ENCODE data around the gene RNASE4. TPM values are rescaled to one million over a fixed set of nuclear protein-coding genes. Genes with fewer than 3 reads are reported as not detected.

Gene RNASE4
- polyA plus RNA-seq (2012; ENCODE audit: insufficient read length, low read depth) = 0.33 TPM

DNA sequence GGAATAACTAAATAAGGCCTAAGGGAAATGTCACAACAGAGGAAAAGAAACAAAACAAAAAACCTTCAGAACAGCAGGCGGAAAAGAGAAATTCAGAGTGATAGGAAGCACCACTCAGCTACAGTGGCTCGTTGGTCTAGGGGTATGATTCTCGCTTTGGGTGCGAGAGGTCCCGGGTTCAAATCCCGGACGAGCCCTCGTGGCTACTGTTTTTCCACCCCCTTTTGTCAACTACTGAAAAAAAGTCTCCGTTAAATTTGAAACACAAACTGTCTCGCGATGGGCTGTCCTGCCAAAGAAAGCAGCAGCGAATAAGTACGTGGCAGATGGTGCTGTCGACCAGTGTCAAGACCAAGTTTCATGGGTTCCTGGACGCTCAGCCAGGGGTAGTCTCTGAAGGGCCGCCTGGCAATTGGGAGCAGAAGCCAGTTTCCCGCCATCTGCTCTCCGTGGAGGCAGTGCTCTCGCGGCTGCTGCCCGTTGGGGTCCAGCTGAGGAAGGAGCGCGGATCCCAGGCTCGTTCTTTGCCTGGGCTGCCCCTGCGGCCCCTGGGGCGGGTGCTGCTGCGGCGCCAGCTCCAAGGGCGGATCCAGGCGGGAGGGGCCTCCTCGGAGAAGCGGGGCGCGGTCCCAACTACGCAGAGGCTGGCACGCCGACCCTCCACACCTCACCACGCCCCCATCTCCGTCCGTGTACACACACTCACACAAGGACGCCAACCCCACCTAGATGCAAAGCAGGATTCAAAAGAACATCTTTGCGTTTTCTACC, at the start of gene RNASE4:
RNASE4 (plus strand) TSS at position 670 of the 771 bp plus-strand sequence. CDS start 14,812 bp downstream, outside the sequence.
- TF ChIP-seq TAF1 (IDR thresholded peaks at IDR 0.05; ENCODE audit: borderline replicate concordance, insufficient read depth, low read length) (no peak), POLR2AphosphoS5 (IDR thresholded peaks at IDR 0.05; ENCODE audit: low read depth, low read length) (no peak), REST (IDR thresholded peaks at IDR 0.05; ENCODE audit: insufficient read depth in 1 of 2, low read depth in 2 of 2, low read length in 2 of 2) (no peak), FOXP2 (optimal IDR thresholded peaks at IDR 0.05; ENCODE audit: borderline replicate concordance, extremely low read depth, extremely low read length, insufficient read depth) (no peak), SIN3A (IDR thresholded peaks at IDR 0.05; ENCODE audit: borderline replicate concordance, insufficient read depth, low read length) (no peak)

DNA sequence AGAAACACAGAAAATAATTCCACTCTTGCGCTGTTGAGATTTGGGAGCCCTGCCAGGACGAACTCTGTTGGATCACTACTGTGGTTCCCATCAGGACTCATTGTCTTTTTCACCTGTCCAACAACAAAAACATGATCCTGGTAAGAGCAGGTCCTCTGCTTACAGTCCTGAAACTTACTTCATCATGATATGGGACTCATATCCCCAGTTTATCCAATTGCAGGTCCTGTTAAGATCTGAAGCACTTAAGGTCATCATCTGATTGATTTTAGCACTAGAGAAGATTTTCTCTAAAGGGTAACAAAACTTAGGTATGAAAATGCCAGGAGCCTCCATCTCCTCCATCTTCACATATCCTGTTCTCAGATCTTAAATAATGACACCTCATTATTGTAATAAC, 42.8 kb upstream of the RNASE4 start, which contains the start of gene OR6S1:
OR6S1 (minus strand) TSS at position 101 of the 400 bp plus-strand sequence; CDS start at position 101, 0 bp downstream.
- no peak for TF ChIP-seq POLR2AphosphoS5 (IDR thresholded peaks at IDR 0.05; ENCODE audit: low read depth, low read length)
- TF ChIP-seq TAF1 (IDR thresholded peaks at IDR 0.05; ENCODE audit: borderline replicate concordance, insufficient read depth, low read length) = no peak
- no peak for TF ChIP-seq SIN3A (IDR thresholded peaks at IDR 0.05; ENCODE audit: borderline replicate concordance, insufficient read depth, low read length)
- TF ChIP-seq FOXP2 (optimal IDR thresholded peaks at IDR 0.05; ENCODE audit: borderline replicate concordance, extremely low read depth, extremely low read length, insufficient read depth) = no peak
- TF ChIP-seq REST (IDR thresholded peaks at IDR 0.05; ENCODE audit: insufficient read depth in 1 of 2, low read depth in 2 of 2, low read length in 2 of 2) = no peak

GRCh38 chr14:20642182-20642581, 42.2 kb upstream of the RNASE4 start:
- TF ChIP-seq FOXP2 (optimal IDR thresholded peaks at IDR 0.05; ENCODE audit: borderline replicate concordance, extremely low read depth, extremely low read length, insufficient read depth) (no peak), REST (IDR thresholded peaks at IDR 0.05; ENCODE audit: insufficient read depth in 1 of 2, low read depth in 2 of 2, low read length in 2 of 2) (no peak), TAF1 (IDR thresholded peaks at IDR 0.05; ENCODE audit: borderline replicate concordance, insufficient read depth, low read length) (no peak), POLR2AphosphoS5 (IDR thresholded peaks at IDR 0.05; ENCODE audit: low read depth, low read length) (no peak), SIN3A (IDR thresholded peaks at IDR 0.05; ENCODE audit: borderline replicate concordance, insufficient read depth, low read length) (no peak)

DNA sequence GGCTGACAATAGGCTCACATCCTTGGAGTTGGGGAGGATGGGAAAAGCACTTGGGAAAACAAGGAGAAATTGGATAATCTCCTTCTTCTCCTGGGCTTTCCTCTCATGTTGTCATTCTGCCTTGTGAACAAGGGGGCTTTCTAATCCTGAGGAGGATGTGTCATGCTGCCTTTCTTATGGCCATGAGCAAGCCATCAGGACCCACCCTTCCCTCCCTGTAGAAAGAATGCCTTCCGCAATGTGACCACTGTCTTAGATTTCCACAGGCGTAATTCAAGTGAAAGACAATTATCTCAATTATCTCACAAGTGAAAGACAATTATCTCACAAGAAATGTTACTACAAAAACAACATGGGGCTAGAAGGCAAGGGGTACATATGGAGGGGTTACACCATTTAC, 39.8 kb upstream of the RNASE4 start:
- TF ChIP-seq TAF1 (IDR thresholded peaks at IDR 0.05; ENCODE audit: borderline replicate concordance, insufficient read depth, low read length) (no peak), REST (IDR thresholded peaks at IDR 0.05; ENCODE audit: insufficient read depth in 1 of 2, low read depth in 2 of 2, low read length in 2 of 2) (no peak), POLR2AphosphoS5 (IDR thresholded peaks at IDR 0.05; ENCODE audit: low read depth, low read length) (no peak), SIN3A (IDR thresholded peaks at IDR 0.05; ENCODE audit: borderline replicate concordance, insufficient read depth, low read length) (no peak), FOXP2 (optimal IDR thresholded peaks at IDR 0.05; ENCODE audit: borderline replicate concordance, extremely low read depth, extremely low read length, insufficient read depth) (no peak)
